ENCODE results near the gene DNAJB7. TPM values are rescaled to one million over a fixed set of nuclear protein-coding genes. Genes with fewer than 3 reads are reported as not detected.
A peak's percentile ranks its signal among the peaks of the same experiment; 100 is the strongest.

DNAJB7 gene
- total RNA-seq, 2 experiments from 2014 or later, result not detected

- intact Hi-C loops (cut with DNase I, micrococcal nuclease), result no loop called here
- CTCF ChIA-PET, result no interaction called here
Observed at GRCh38 chr22:40844951-40845350, 17.0 kb downstream of the DNAJB7 start.

DNA sequence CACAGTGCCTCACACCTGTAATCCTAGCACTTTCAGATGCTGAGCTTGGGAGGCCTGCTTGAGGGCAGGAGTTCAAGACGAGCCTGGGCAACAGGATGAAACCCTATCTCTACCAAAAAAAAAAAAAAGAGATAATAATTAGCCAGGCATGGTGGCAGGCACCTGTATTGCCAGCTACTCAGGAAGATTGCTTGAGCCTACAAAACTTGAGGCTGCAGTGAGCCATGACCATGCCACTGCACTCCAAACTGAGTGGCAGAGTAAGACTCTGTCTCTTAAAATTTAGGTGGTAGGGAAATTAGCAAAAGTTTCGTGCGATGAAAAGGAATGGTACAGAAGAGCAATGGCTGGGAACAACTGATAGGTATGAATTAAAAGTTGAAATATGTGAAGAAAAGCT, 23.4 kb downstream of the DNAJB7 start:
- CTCF ChIA-PET, result interaction anchor here (1.1 kb wide), 1 partner anchor 453 kb away, joined by 3 read pairs; no protein-coding TSS in a partner anchor
- Mint-ChIP-seq H3K27me3 (no peaks in the 10 kb centered on the region), H3K36me3 (ENCODE audit: low read depth) (peaks cover 83% of the 10 kb centered on the region), H3K4me1 (ENCODE audit: low read depth) (peaks cover 12% of the 10 kb centered on the region), H3K4me3 (no peak overlapping the region), H3K9me3 (no peaks in the 10 kb centered on the region), H3K27ac (no peak overlapping the region)
- TF ChIP-seq CTCF (IDR thresholded peaks at IDR 0.05), result no peak
- intact Hi-C loops (cut with DNase I, micrococcal nuclease), result no loop called here
- no peaks in the 10 kb centered on the region for H3K9me3 ChIP-seq (ENCODE audit: control insufficient read depth in 1 of 2, insufficient read depth in 1 of 2, low read length in 2 of 2)
- no peak overlapping the region for H3K4me3 ChIP-seq (ENCODE audit: low read length)
- no peaks in the 10 kb centered on the region for H3K27me3 ChIP-seq (ENCODE audit: control insufficient read depth in 1 of 2, insufficient read depth in 2 of 2, low read length in 2 of 2)
- DNase-seq (no peak), ATAC-seq (ENCODE audit: poor library complexity) (no peak)
- POLR2A ChIA-PET, result interaction anchor here (1.0 kb wide), 2 partner anchors 19 kb away, joined by 3 read pairs; partner anchors contain the start of genes SLC25A17 and XPNPEP3
- peaks cover 81% of the 10 kb centered on the region for H3K36me3 ChIP-seq (ENCODE audit: insufficient read depth, low read length)
- no peak overlapping the region for H3K27ac ChIP-seq (ENCODE audit: low read depth in 1 of 2, low read length in 2 of 2)
- H3K4me1 ChIP-seq (ENCODE audit: insufficient read depth, low read length), result no peaks in the 10 kb centered on the region

More at GRCh38 chr22:40844951-40845350, 17.0 kb downstream of the DNAJB7 start:
- Mint-ChIP-seq H3K27ac (peak overlapping the region; percentile 33), H3K4me3 (no peak overlapping the region), H3K4me1 (ENCODE audit: low read depth) (peaks cover 4% of the 10 kb centered on the region), H3K9me3 (no peaks in the 10 kb centered on the region), H3K36me3 (ENCODE audit: low read depth) (peaks cover 88% of the 10 kb centered on the region), H3K27me3 (no peaks in the 10 kb centered on the region)
- Histone ChIP-seq H3K27me3 (ENCODE audit: control insufficient read depth in 1 of 2, insufficient read depth in 2 of 2, low read length in 2 of 2) (no peaks in the 10 kb centered on the region), H3K36me3 (ENCODE audit: insufficient read depth, low read length) (peaks cover 76% of the 10 kb centered on the region), H3K4me3 (ENCODE audit: low read length) (no peak overlapping the region), H3K4me1 (ENCODE audit: insufficient read depth, low read length) (no peaks in the 10 kb centered on the region), H3K27ac (ENCODE audit: low read depth in 1 of 2, low read length in 2 of 2) (no peak overlapping the region), H3K9me3 (ENCODE audit: control insufficient read depth in 1 of 2, insufficient read depth in 1 of 2, low read length in 2 of 2) (no peaks in the 10 kb centered on the region)
- ATAC-seq (ENCODE audit: poor library complexity) (no peak), DNase-seq (no peak)
- TF ChIP-seq CTCF (IDR thresholded peaks at IDR 0.05), result no peak
- POLR2A ChIA-PET, result no interaction called here

DNA sequence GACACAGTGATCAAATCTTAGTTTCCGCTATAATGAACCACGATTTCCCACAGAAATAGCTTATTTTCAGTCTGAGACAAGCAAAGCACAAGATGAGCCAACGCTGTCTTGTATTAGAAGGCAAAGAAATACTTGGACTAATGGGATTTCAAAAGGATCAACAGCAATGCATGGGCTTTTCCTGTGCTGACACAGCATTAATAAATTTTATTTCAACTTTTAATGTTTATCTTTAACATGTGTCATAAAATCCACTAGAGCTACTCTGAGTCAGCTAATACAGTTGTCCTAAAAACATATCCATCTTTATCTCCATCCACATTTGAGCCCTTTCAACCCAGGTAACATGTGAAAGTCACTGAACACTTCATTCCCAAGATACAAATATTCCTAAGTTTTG, 27.3 kb downstream of the DNAJB7 start:
- no peak overlapping the region for H3K4me3 ChIP-seq (ENCODE audit: low read length)

More for the DNA sequence above, 27.3 kb downstream of the DNAJB7 start:
- no peaks in the 10 kb centered on the region for H3K9me3 ChIP-seq (ENCODE audit: control insufficient read depth in 1 of 2, insufficient read depth in 1 of 2, low read length in 2 of 2)
- H3K27me3 Mint-ChIP-seq, result no peaks in the 10 kb centered on the region
- no peak overlapping the region for H3K27ac ChIP-seq (ENCODE audit: low read depth in 1 of 2, low read length in 2 of 2)
- no peaks in the 10 kb centered on the region for H3K4me1 ChIP-seq (ENCODE audit: insufficient read depth, low read length)
- peaks cover 78% of the 10 kb centered on the region for H3K36me3 Mint-ChIP-seq (ENCODE audit: low read depth)
- H3K27ac Mint-ChIP-seq, result no peak overlapping the region
- DNase-seq (no peak), ATAC-seq (ENCODE audit: poor library complexity) (no peak)
- ChIA-PET POLR2A (interaction anchor here (0.5 to 0.9 kb wide), 3 partner anchors 16 to 152 kb away, joined by 3 read pairs; no protein-coding TSS in a partner anchor), CTCF (no interaction called here)
- TF ChIP-seq CTCF (IDR thresholded peaks at IDR 0.05), result no peak
- no peaks in the 10 kb centered on the region for H3K27me3 ChIP-seq (ENCODE audit: control insufficient read depth in 1 of 2, insufficient read depth in 2 of 2, low read length in 2 of 2)
- H3K9me3 Mint-ChIP-seq, result no peaks in the 10 kb centered on the region
- H3K36me3 ChIP-seq (ENCODE audit: insufficient read depth, low read length), result peaks cover 85% of the 10 kb centered on the region
- peaks cover 10% of the 10 kb centered on the region for H3K4me1 Mint-ChIP-seq (ENCODE audit: low read depth)
- intact Hi-C loops (cut with DNase I, micrococcal nuclease), result no loop called here
- H3K4me3 Mint-ChIP-seq, result no peak overlapping the region

Measured in CD4-positive, alpha-beta T cell (primary cell).